GM19240 (cell line): ENCODE data around the gene C1QTNF9.
"Not testable (repeated sequence)": the region's sequence is repeated elsewhere in the genome, so short reads cannot be mapped to it uniquely, and the experiment has no call there.

Experiments
- DNase-seq: peaks from one replicate; pipeline ENCODE4 v3.0.0; 2011; ENCODE audit warnings: low spot score; ENCODE audit not compliant: insufficient read length

Gene C1QTNF9

GRCh38 chr13:24281188-24282008 lies 28.0 kb upstream of the C1QTNF9 start:
- no peak for DNase-seq

- no peak for DNase-seq
These were observed 27.1 kb upstream of the C1QTNF9 start for GRCh38 chr13:24282256-24282655.

DNA sequence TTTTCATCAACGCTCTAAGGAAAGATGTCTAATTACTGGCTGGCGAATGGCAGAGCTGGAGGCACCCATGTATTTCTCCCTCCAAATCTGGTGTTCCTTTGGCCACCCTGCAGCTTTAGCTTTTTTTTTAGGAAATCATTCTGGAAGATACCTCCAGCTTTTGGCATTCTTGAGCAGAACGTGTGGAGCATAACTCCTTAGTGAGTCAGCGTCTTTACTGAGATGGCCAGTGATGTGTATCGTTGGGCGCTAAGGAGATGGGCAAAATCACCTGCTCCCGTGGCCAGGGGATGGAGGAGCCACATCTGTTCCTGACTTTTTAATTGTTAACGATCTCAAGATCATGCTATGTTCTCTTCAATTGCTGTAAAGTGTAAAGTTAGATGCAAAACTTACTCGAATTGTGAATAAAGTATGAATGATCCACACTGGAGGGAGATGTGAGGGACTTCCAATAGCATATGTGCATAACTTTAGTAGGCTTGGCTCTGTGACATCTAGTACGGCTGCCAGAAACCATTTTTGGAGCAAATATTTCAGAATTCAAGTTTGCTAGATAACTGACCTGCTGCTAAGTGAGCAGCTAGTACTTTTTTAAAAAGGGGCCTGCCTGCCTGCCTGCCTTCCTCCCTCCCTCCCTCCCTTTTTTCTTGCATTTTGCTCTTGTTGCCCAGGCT lies 24.4 kb upstream of the C1QTNF9 start:
- no peak for DNase-seq

DNA sequence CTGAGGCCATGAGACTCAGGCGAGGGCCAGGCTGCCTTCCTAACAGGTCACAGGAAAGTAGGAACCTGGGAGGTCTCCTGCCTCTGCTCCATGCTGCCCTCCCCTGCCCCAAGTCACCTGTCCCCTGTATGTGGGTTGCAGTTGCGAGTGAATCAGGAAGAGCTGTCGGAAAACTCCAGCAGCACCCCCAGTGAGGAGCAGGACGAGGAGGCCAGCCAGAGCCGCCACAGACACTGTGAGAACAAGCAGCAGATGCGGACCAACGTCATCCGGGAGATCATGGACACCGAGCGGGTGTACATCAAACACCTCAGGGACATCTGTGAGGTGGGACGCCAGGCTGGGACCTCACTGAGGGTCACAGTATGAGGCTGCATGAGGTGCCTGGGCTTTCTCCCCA lies 22.8 kb upstream of the C1QTNF9 start:
- no peak for DNase-seq

- DNase-seq: no peak
These were observed 21.6 kb upstream of the C1QTNF9 start for GRCh38 chr13:24287748-24288287.

- DNase-seq: no peak
These were observed 20.5 kb upstream of the C1QTNF9 start for GRCh38 chr13:24288870-24289269.

GRCh38 chr13:24290280-24290932 lies 19.0 kb upstream of the C1QTNF9 start:
- no peak for DNase-seq

DNA sequence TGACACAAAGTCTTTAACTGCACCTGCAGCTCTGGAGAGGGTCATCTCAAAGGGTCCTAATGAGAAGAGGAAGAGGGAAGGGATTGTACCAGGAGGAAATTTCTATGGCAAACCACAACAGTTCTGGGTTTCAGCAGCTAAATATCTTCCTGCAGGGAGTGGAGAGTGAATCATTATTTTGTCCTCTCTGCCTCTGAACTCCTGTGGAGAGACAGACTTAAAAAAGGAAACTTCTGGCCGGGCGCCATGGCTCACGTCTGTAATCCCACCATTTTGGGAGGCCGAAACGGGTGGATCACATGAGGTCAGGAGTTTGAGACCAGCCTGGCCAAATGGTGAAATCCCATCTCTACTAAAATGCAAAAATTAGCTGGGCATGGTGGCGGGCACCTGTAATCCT lies 16.9 kb upstream of the C1QTNF9 start:
- DNase-seq: no peak

GRCh38 chr13:24293746-24294145 lies 15.6 kb upstream of the C1QTNF9 start:
- DNase-seq: no peak

DNA sequence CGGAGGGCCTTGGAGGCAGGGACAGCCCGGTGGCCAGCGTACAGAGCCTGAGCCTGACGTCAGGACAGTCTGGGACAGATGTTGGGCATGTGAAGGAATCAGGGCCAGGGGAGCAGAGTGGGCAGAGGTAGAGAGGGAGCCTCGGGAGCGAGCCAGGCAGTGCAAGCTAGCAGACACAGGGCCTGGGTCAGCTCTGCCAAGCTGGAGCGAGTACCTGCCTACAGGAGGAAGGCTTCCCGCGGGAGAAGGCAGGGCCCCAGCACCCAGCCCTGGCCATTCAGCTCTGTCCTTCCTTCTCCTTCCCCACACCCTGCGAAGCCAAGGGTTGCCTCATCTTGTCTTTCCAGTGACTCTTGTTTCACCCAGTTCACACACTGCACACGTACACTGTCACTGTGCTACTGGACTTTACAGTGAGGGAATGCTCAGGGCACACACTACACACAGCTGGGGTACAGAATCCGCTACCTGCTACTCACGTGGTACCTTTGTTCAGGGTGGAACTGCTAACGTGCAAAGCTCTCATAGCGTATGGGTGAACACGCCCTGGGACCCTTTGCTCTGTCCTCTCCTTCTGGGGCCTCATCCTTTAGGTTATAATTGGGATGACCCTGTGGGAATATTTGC lies 9.8 kb upstream of the C1QTNF9 start:
- no peak for DNase-seq

- no peak for DNase-seq
These were observed 7.9 kb upstream of the C1QTNF9 start for GRCh38 chr13:24301434-24301833.

DNA sequence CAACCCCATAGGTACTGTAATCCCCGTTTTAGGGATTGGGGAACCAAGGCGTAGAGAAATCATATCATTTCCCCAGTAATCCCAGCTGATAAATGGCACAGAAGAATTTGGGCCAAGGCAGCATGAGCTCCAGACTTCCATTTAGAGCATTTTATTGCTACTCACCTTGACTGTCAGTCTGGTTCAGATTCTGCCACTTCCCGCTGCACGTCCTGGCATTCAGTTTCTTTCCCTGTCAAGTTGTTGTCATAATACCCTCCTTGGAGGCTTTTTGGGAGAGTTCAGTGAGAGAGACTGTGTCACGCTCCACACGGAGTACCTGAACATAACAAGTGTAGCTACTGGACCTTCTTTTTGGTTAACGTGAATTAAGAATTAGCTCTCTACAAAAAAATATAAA lies 7.5 kb upstream of the C1QTNF9 start:
- DNase-seq: no peak

- DNase-seq: no peak
These were observed 4.8 kb upstream of the C1QTNF9 start for GRCh38 chr13:24304620-24305019.

DNA sequence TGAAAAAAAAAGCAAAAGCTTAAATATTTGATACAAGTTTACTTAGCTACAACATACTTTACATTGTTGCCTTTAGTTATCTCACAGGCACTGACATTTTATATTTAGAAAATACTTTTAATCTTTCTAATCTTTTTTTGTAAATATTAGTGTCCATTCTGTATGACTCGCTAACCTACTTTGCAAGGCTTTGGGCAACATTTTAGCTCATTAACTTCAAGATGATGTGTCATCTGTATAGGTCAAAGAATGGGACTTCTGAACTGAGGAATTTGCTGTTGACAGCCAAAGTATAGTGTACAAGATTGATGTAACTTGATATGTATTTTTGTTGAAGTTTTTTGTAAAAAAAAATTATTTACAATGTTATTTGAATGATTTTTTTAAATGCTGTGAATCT lies 2.7 kb upstream of the C1QTNF9 start:
- DNase-seq: no peak

GRCh38 chr13:24307211-24308067 lies 1.9 kb upstream of the C1QTNF9 start:
- DNase-seq: no peak

DNA sequence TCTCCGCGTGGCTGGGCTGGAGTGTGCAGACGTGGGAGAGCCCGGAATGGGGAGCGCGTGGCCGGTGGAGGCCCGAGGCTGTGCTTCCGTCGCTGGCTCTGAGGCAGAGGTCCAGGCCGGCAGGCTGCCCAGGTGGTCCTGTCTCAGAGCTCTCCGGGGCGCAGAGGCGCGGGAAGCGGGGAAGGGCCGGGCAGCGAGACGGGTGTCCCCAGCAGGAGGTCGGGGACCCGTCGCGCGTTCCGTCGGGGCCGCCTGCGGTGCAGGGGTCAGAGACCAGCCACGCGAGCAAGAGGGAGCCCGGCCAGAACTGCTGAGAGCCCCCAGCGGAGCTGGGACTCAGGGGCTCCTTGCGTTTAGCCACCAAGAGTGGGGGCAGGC lies 1.3 kb upstream of the C1QTNF9 start:
- DNase-seq: no peak

GRCh38 chr13:24308488-24309020 lies 826 bp upstream of the C1QTNF9 start:
- DNase-seq: no peak

GRCh38 chr13:24313439-24313838 lies 4.1 kb downstream of the C1QTNF9 start:
- no peak for DNase-seq

DNA sequence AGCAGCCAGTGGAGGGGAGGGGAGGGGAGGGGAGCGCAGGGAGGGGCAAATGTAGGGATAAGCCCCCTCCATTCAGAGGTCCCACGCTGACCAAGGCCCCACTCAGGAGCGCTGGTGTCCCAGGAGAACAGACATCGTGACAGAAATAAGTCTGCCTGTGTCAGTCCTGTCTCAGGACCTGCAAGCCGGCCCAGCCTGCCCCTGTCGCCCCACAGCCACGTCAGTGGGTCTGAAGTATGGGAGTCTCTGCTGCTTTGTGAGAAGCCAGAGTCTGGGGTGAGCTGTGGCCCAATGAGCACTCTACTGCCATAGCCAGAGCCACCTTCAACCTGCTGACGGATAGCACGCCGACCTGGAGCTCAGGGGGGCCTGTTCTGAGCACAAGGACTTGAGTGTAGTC lies 8.5 kb downstream of the C1QTNF9 start:
- DNase-seq: not testable (repeated sequence)

- DNase-seq: not testable (repeated sequence)
These were observed 9.5 kb downstream of the C1QTNF9 start for GRCh38 chr13:24318878-24319277.
